GM21528 (cell line): ENCODE measurements around the gene TRIM32.
"Not testable (repeated sequence)": the region's sequence is repeated elsewhere in the genome, so short reads cannot be mapped to it uniquely, and the experiment has no call there.

ENCODE experiments used
- ATAC-seq: cut with Tn5 transposase; IDR thresholded peaks from one replicate; pipeline ENCODE4 v1.9.1; 2021; ENCODE audit warnings: mild to moderate bottlenecking, moderate library complexity; ENCODE audit not compliant: unreplicated experiment, low FRiP score

The TRIM32 gene

DNA sequence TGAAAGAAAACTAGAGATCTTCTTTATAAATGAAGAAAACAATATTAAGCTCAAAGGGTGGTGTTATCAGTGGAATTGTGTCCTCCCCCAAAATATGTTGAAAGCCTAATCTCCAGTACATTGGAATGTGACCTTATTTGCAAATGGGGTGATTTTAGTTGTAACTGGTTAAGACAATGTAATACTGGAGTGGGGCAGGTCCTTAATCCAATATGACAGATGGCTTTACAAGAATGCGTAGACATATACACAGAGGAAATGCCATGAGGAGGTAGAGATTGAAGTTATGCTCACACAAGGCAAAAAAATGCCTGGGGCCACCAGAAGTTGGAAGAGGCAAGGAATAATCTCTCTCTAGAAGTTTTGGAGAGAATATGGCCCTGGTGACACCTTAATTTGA lies 13.7 kb upstream of the TRIM32 start:
- ATAC-seq = no peak

DNA sequence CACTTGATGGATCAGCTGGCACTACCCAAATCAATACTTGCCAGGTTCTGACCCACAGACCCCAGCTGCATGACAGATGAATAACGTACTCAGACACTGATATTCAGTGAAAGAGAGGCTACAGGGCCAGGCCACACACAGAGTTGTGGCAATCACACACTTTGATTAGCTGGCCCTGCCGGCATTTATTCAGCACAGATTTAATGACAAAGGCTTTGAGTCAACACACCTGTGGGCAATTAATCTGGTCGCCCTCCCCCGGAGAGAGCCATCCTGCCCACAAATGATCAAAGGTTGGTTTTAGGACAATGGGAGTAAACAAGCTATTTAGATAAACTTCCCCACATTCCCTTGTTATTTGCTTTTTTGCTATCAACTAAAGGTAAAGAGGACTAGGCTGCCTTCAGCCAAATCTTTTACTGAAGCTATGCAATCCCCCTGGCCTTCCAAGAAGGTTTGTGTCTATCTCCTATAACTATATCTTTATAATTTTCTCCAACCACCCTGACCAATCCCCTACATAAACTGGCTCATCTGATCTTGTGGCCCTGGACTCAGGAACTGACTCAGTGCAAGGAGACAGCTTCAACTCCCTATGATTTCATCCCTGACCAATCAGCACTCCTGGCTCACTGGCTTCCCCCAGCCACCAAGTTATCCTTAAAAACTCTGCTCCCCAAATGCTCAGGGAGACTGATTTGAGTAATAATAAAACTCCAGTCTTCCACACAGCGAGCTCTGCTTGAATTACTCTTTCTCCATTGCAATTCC lies 12.7 kb upstream of the TRIM32 start:
- ATAC-seq = no peak

DNA sequence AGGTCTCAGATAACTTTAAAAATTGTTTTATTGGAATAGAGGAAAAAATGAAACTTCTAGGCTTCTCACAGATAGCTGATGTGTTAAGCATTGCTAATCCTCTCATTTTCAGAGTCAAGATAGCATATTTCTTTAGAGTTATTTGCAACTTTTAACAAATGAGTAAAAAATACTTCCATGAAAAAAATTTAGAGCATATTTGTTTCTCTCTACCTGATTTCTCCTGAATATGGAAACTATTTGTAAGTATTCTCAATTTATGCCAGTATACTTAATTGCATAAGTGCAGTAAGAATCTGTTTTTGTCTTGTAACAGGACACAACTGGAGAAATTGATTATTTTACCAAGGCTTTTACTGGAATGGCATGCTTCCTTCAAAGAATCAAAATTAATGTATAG lies 3.6 kb upstream of the TRIM32 start:
- no peak for ATAC-seq

DNA sequence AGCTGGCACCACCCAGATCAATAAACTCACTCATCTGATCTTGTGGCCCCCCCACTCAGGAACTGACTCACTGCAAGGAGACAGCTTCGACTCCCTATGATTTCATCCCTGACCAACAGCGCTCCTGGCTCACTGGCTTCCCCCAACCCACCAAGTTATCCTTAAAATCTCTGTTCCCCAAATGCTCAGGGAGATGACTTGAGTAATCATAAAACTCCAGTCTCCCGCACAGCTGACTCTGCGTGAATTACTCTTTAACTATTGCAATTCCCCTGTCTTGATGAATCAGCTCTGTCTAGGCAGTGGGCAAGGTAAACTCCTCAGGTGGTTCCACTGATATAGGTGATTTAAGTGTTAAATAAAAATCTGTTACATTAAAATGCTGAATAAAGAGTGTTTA lies 1.9 kb upstream of the TRIM32 start:
- no peak for ATAC-seq

DNA sequence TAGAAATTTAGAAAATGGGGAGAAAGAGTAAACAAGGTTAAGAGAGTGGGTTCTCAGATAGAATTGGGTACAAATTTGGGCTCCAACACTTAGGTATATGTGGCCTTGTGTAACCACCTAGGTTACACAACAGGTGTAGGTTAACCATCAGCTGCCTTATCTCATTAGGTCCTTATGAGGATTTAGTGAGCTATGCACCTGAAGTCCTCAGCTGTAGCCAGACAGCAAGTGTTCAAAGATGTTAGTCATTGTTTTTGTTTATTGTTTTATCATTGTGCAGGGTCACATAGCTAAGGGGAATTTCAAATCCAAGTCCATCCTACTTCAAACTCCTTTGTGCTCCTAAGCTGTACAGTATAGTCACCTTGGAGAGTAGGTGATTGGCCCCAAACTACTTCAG lies 970 bp upstream of the TRIM32 start:
- ATAC-seq = no peak

DNA sequence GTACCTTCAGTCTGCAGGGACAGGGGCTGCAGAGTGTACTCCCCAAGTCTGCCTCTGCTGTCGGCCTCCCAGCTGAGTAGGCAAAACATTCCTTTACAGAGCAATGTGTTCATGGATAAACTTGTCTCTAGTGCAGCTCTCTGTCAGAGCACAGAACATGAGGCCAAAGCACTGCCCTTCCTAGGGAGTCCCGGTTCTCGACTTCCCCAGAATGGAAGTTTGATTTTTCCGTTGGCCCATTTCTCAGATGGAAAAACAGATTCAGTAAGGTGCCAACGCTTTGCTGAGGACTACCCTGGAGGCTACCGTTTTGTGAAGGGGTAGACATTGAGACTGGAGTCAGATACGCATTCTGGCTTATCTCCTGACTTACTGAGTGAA lies 422 bp upstream of the TRIM32 start:
- peak; percentile 53 for ATAC-seq

DNA sequence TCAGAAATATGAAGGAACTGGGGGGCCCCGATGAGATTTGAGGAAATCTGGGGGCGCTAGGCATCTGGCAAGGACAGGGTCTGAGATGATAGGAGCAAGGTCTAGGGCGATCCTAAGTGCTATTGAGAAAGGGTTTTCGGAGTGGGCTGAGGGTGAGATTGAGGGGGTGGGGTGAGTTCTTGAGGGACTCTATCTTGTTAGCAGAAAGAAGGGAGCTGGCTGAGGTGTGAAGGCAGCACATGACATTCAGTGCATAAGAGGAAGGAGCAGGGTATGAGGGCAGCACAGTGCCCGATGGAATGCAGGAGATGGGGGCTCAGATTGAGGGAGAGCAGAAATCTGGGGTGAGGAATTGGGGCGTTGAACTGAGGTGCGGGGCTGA lies 640 bp downstream of the TRIM32 start:
- ATAC-seq = no peak

DNA sequence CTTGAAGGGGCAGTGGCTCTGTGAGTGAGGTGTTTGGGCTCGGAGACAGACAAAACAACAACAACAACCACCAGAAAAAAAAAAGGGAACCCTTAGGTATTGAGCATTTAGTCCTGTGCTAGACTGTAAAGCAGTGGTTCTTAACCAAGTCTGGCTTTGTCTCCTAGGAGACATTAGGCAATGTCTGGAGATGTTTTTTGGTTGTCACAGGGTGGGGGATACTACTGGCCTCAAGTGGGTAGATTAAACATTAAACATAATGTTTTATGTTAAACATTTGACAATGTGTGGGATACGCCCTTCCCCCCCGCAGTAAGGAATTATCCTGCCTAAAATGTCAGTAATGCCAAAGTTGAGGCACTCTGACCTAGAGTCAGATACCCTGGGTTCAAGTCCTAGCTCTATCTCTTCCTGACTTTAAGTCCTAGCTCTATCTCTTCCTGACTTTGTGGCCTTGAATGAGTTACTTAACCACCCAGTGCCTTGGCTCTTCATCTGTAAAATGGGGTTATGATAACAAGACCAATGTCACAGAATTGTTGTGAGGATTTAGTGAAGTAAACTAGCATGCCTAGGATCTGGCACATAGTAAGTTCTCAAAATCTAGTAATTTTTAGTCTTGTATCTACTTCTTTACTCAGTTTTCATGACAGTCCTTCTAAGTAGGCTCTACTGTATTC lies 1.8 kb downstream of the TRIM32 start:
- ATAC-seq = no peak

DNA sequence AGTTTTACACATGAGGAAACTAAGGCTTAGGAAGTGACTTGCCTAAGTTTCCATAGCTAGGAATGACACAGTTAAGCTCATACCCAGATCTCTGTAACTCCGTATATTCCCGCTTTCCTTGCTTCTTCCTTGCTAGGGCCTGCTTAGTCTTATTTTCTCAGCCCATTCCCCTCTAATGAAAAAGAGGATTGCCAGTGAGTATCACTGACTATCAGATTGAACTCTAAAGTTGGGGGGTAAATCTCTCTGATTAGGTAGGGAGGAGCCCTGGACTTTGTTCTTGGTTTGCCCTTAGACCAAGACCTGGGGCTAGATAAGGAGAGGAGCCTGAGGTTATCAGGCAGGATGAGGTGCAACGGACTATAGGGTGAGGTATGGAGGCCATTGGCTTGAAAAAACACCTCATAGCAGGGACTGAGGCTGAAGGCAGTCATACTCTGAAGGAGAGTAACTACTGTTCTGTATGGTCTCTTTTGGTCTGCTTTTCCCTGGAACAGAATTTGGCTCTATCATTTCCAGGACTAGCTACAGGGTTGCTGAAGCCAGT lies 2.5 kb downstream of the TRIM32 start:
- ATAC-seq = no peak

DNA sequence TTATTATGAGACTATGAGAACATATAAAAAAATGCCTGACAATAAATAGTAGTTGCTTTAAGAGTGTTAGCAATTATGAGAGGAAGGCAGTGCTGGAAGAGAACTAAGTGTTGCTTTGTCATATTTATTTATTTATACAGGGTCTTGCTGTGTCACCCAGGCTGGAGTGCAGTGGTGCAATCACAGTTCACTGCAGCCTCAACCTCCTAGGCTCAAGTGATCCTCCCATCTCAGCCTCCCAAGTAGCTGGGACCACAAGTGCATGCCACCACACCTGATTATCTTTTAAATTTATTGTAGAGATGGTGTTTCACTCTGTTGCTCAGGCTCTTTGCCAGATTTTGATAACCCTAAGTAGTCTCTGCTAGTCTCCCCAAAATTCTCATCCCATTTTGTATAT lies 3.7 kb downstream of the TRIM32 start:
- not testable (repeated sequence) for ATAC-seq

DNA sequence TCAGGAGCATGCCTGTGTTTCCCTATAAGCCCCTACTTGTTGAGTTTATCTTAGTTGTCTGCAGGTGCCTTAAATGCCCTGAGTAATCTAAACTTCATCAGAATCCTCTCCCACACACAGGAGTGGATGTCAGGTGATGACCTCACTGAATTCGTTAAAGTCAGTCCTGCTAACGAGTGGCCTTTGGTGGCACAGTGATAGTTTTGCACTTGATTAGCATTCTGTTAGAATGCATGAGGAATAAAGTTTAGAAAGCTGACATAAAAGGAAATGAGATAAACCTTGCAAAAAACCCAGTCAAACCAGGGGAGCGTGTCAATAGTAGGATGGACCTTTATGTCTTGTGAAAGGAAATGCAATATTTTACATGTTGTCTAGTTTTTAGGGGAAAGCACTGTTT lies 4.5 kb downstream of the TRIM32 start:
- ATAC-seq = no peak

DNA sequence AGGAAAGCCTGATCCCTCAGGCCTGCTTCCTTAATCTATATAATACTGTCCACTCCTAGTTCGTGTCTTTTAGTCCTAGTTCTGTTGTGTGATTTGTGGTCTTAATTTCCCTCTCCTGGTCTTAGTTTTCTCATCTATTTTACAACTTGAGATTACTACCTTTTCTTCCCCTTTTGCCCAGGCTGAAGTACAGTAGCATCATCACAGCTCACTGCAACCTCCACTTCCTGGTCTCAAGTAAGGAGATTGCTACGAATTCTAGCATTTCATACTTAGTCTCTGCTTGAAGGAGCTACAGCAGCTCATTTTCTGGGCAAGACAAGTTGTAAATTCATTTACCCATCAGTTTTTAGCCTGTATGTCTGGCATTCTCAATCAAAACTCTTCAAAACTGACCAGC lies 5.5 kb downstream of the TRIM32 start:
- no peak for ATAC-seq

DNA sequence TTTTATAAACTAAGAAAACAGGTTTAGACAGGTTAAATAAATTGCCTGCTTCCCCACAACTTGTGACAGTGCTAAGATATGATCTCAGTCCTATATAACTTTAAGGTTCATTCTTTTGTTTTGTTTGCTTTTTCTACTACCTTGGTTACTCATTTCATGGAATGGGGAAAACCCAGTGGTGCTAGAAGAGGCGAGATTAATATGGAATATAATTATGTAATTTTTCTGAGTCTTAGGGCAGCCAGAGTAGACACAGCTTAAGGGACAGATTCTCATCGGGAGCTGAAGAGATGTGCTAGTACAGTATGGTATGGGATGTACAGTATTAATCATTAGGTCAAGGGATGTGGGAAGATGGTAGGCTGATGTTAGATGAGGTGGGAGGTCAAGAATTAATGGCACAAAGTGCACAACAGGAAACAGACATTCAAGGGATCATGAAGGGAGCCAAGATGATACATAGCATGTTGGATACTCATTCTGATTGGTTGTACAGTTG lies 6.2 kb downstream of the TRIM32 start:
- ATAC-seq = no peak

DNA sequence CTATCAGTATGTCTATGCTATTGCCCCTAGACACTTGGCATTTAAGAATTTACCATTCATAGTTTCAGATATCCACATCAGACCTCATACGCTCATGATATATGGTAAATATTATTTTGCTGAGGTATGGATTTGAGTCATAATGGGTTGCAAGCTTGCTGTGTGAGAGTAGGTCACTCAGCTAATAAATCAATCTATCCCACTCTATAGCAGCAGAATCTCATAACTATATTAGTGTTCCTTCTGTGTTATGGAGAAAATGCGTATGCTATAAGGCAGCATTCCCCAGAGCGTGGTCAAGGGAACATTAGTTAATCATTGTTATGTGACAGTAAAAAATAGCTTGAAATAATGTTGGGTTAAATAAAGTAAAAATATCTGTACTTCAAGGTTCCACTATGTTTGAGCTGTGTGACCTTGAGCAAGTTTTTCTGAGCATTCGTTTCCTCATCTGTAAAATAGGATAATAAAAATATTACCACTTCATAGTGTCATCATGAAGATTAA lies 7.7 kb downstream of the TRIM32 start:
- no peak for ATAC-seq

DNA sequence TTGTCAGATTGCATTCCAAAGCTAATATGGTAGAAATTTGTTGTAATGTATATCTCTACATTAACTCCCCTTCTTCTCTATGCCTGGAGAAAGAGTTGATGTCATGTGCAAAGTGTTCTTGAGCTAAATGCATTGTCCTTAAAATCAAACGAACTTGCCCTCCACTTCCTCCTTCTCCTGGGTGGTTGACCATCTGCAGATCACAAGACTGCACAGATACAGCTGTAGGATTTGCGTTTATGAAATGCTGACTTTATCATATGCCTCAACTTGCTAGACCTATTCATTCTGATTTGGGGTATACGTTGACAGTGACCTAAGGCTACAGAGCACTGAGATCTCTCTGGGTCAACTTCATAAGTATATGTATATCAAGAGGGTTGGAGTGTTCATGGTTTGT lies 8.3 kb downstream of the TRIM32 start:
- no peak for ATAC-seq

DNA sequence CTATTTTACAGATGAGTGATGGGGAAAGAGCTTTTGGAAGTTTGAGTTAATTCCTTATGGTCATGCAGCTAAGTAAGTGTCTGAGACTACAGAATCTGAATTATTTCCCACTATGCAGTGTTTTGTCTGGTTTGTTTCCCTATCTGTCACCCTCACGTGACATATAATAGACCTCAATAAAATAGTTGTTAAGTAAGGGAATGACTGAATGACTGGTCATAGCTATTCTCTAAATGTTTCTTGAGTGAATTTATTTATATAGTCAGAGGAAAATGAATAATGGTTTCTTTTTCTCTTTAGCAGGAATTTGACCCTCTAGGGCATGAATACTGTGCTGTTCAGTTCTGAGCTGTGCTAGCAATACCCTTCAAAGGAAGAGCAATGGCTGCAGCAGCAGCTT lies 10.3 kb downstream of the TRIM32 start:
- no peak for ATAC-seq

DNA sequence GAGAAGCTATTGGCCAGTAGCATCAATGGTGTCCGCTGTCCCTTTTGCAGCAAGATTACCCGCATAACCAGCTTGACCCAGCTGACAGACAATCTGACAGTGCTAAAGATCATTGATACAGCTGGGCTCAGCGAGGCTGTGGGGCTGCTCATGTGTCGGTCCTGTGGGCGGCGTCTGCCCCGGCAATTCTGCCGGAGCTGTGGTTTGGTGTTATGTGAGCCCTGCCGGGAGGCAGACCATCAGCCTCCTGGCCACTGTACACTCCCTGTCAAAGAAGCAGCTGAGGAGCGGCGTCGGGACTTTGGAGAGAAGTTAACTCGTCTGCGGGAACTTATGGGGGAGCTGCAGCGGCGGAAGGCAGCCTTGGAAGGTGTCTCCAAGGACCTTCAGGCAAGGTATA lies 10.8 kb downstream of the TRIM32 start:
- no peak for ATAC-seq

DNA sequence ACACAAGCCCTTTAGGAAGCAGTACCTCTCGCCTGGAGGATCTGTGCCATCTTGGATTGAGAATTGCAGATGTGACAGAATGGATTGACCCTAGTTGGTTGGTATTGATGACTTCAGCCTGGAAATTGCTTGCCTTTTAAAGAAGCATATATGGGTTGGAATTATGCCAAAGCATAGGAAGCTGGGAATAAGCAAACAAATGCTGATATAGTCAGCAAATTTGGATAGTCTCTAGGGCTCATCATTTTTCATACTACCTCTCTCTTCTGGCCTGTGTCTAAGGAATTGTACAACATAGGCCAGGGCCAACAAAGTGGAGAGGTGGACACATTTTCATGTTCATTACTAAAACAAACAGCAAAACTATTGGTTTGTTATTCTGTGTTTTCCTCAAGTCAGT lies 13.2 kb downstream of the TRIM32 start:
- no peak for ATAC-seq

DNA sequence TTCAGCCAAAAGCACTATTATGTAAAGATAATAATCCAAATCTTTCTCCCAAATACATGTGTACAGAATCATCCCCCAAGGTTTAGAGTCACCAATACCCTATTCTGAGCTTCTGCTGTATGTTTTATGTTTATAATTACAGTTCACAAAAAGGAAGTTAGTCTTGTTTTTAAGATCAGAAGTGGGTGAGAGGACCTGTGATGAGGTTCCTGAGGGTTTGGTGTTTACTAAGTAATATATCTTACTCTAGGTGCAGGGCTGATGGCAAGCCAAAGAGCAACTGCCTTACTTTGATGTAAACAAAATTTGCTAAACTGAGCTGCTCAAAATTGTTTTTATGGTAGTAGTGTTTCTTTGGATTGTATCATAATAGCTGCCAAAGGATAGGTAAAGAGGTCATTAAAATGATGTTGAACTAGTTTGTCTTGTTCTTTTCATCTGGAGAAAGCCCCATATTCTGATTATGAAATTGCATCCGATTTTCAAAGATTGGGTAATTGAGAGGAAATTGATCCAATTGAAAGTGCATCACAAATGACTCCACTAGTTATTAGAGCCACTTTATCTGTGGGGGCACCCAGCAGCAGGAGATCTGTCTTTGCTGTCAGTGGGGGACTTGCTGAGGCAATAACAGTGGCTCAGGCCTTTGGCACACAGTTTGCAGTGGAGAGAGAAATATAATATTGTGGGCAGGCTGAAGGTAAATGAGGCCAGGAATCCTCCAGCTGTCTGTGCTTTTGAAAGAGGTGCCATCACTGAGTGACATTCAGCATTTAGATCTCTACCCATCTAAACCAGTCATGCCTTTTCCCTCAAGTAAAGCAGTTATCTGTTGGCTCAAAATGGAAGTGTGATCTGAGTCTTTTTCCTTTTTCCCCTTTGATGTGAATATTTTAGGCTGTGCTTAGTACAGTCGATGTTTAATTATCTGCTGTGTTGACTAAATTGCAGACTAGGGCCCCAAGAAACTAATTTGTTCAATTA lies 14.1 kb downstream of the TRIM32 start:
- no peak for ATAC-seq

DNA sequence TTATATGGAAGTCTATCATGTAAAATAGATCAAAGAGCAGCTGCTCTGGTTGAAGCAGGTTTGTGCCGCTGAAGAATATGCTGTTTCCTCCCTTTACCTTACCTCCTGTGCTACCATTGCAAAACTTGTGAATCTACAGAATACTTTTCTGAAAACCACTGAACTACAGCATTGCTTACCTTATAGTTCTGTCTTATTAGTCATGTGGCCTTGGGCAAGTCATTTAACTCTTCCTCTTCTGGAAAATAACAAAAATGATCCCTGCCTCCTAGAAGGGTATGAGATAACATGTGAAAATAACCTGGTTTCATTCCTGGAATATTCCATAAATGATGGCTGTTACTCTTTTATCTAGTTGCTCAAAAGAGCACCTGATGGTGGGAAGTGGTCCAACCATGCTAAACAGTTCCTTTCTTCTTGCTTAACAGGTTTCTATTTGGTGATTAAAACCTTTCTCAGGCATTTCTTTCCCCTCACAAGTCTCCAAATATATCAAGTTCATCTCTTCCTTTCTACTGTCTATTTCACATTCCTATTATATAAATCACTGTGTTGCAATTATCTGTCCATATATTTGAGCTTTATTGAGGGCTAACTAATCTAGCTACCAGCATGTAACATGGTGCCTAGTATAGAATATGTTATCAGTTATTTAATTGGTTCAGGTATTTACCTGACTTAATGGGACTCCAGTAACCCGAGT lies 15.0 kb downstream of the TRIM32 start:
- no peak for ATAC-seq
